ENCODE results near the gene ZFPM1. TPM values are rescaled to one million over a fixed set of nuclear protein-coding genes. Genes with fewer than 3 reads are reported as not detected.

Gene ZFPM1
- total RNA-seq, 1 donor from 2014 or later: 0.64 TPM

DNA sequence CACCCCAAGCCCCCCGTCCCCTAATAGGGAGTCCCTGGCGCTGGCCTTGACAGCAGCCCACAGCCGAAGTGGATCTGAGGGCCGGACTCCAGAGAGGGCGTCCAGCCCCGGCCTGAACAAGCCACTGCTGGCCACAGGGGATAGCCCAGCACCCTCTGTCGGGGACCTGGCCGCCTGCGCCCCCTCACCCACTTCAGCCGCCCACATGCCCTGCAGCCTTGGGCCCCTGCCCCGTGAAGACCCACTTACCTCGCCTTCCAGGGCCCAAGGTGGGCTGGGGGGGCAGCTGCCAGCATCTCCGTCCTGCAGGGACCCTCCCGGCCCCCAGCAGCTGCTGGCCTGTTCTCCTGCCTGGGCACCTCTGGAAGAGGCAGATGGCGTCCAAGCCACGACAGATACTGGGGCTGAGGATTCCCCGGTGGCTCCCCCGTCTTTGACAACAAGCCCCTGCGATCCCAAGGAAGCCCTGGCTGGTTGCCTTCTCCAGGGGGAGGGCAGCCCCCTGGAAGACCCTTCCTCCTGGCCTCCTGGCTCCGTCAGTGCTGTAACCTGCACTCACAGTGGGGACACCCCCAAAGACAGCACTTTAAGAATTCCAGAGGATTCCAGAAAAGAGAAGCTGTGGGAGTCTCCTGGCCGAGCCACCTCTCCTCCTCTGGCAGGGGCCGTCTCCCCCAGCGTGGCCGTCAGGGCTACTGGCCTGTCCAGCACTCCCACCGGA is 19.3 kb upstream of the ZFPM1 start:
- no peak for DNase-seq (ENCODE audit: low read depth in 2 of 2)

- no peak for DNase-seq (ENCODE audit: low read depth in 2 of 2)
Observed at GRCh38 chr16:88434353-88434690, 18.8 kb upstream of the ZFPM1 start.

- no peak for DNase-seq (ENCODE audit: low read depth in 2 of 2)
Observed at GRCh38 chr16:88434746-88435145, 18.3 kb upstream of the ZFPM1 start.

DNA sequence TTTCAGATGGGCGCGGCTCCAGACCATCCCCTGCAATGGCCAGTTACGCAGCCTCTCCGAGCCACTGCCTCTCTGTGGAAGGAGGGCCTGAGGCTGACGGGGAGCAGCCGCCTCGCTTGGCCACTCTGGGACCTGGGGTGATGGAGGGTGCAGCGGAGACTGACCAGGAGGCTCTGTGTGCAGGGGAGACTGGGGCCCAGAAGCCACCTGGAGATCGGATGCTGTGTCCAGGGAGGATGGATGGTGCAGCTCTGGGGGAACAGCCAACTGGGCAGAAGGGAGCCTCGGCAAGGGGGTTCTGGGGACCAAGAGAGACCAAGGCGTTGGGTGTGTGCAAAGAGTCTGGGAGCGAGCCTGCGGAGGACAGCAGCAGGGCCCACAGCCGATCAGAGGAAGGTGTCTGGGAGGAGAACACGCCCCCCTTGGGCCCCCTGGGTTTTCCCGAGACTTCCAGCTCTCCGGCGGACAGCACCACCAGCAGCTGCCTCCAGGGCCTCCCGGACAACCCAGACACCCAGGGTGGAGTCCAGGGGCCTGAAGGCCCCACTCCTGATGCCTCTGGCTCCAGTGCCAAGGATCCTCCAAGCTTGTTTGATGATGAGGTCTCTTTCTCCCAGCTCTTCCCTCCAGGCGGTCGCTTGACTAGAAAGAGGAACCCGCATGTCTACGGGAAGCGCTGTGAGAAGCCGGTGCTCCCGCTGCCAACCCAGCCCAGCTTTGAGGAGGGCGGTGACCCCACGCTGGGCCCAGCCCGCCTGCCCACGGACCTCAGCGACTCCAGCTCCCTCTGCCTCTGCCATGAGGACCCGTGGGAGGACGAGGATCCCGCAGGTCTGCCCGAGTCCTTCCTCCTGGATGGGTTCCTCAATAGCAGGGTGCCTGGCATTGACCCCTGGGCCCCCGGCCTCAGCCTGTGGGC is 17.4 kb upstream of the ZFPM1 start:
- DNase-seq (ENCODE audit: low read depth in 2 of 2): no peak

DNA sequence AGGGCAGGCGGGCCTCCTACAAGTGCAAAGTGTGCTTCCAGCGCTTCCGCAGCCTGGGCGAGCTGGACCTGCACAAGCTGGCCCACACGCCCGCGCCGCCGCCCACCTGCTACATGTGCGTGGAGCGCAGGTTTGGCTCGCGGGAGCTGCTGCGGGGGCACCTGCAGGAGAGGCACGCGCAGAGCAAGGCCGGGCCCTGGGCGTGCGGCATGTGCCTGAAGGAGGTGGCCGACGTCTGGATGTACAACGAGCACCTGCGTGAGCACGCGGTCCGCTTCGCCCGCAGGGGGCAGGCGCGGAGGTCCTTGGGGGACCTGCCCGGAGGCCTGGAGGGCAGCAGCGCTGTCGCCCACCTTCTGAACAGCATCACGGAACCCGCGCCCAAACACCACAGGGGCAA is 16.3 kb upstream of the ZFPM1 start:
- DNase-seq (ENCODE audit: low read depth in 2 of 2): no peak

GRCh38 chr16:88437367-88437964 is 15.6 kb upstream of the ZFPM1 start:
- DNase-seq (ENCODE audit: low read depth in 2 of 2): peak in 1 of 2 donors; percentile 51

DNA sequence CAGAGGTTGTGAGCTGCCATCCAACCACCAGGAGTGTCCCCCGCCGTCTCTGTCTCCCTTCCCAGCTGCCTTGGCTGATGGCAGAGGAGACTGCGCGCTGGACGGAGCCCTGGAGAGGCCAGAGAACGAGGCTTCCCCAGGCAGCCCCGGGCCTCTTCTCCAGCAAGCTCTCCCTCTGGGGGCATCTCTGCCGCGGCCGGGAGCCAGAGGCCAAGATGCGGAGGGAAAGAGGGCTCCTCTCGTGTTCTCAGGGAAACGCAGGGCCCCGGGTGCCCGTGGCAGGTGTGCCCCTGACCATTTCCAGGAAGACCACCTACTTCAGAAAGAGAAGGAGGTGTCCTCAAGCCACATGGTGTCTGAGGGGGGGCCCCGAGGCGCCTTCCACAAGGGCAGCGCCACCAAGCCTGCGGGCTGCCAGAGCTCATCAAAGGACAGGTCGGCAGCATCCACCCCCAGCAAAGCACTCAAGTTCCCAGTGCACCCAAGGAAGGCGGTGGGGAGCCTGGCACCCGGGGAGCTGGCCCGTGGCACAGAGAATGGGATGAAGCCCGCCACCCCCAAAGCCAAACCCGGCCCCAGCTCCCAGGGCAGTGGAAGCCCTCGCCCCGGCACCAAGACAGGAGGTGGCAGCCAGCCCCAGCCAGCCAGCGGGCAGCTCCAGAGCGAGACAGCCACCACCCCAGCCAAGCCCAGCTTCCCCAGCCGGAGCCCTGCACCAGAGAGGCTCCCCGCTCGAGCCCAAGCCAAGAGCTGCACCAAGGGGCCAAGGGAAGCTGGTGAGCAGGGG is 14.8 kb upstream of the ZFPM1 start:
- DNase-seq (ENCODE audit: low read depth in 2 of 2): no peak

GRCh38 chr16:88439016-88439415 is 14.1 kb upstream of the ZFPM1 start:
- DNase-seq (ENCODE audit: low read depth in 2 of 2): no peak

- DNase-seq (ENCODE audit: low read depth in 2 of 2): no peak
Observed at GRCh38 chr16:88439706-88440105, 13.4 kb upstream of the ZFPM1 start.

GRCh38 chr16:88440111-88440510 is 13.0 kb upstream of the ZFPM1 start:
- no peak for DNase-seq (ENCODE audit: low read depth in 2 of 2)

DNA sequence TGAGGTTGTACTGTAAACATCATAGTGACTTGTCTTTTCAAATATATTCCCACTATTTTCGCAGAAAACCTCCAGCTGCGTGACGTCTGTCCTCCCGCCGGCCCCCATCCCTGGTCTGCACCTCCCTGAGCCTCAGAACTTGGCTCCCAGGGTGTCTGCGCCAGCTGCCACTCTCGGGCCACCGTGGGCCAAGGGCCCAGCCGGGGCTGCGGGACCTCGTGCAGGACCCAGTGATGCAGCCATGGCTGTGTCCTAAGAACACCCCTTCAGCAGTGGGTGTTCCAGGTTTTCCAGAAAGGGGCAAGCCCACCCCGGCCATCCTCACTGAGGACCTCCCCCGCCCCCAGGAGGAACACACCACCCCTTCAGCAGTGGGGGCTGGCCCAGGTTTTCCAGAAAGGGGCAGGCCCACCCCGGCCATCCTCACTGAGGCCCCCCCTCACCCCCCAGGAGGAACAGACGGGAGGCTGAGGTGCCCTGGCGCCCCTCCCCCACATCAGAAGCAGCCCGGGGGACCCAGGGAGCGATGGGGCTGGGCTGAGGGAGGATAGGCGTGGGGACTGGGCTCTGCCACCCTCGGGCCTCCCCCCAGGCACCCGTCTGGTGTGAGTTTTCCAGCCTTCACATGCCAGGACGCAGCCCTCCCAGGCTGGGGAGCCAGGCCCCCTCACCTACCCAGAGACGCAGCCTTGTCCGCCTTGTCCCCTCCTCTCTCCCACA is 12.2 kb upstream of the ZFPM1 start:
- DNase-seq (ENCODE audit: low read depth in 2 of 2): no peak

DNA sequence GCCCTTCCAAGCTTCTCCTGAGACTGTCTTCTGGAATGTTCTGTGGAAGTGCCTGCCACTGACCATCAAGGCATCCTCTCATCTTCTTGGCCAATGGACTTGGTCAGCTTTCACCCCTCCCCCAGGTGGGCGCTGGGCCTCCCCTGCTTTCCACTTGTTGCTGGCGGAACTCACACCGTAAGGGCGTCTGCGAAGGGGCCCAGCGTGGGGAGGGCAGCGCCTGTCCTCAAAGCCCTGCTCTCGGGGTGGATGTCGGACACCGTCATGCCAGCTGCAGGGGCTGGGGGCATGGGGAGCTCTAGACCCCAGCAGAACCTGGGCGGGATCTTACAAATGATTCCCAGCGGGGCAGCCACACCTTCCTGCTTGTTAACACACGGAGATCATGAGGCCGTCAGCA is 11.6 kb upstream of the ZFPM1 start:
- DNase-seq (ENCODE audit: low read depth in 2 of 2): no peak

GRCh38 chr16:88442383-88442726 is 10.7 kb upstream of the ZFPM1 start:
- no peak for DNase-seq (ENCODE audit: low read depth in 2 of 2)

GRCh38 chr16:88442727-88443576 is 10.1 kb upstream of the ZFPM1 start:
- peak in 1 of 2 donors; percentile 57 for DNase-seq (ENCODE audit: low read depth in 2 of 2)

DNA sequence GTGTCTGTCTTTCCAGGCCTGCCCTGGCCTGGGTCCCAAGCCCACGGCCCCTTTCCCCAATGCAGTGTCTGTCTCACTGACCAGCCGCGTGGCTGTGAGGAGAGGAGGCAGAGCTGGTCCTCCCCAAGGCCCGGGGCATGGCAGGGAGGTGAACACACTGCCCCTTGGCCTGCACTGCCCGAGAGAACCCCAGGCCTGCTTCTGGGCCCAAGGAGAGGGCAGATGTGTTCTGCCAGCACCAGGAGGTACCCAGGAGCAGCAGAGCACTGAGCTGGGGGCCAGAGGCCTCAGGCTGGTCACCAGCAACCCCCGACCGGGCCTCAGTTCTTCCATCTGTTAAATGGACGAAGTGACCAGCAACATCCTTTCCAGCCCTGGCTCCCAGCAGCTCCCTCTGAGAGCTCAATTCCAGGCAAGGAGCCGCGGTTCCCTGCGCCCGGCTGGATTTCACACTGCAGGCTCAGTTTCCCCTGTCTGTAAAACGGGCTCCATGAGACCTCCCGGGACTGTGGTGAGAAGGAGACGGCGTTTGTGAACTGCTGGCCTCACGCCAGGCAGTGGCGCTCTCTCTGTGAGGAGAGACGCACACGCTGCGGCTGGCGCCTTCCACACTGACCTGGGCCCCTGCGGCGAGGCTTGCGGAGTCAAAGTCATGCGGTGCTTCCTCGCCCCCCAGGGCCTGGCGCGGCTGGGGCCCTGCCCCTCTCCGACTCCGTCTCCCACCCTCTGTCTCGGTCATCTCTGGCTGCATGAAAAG is 8.1 kb upstream of the ZFPM1 start:
- no peak for DNase-seq (ENCODE audit: low read depth in 2 of 2)

- no peak for DNase-seq (ENCODE audit: low read depth in 2 of 2)
Observed at GRCh38 chr16:88445583-88445960, 7.5 kb upstream of the ZFPM1 start.

DNA sequence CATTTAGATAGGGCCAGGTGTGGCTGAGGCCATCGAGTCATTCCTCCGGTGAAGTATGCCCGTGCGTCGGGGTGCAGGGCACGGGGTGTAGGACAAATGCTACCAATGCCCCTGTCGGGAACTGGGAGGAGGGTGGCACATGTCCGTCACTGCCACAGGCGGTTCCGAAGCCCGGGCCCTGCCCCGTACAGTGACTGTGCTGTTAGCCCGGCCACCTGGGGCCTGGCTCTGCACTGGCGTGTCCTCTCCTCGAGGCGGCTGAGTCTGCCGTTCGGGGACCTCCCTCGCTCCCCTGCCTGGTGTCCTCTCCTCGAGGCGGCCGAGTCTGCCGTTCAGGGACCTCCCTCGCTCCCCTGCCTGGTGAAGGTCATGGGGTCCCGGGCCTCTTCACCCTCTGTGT is 7.0 kb upstream of the ZFPM1 start:
- no peak for DNase-seq (ENCODE audit: low read depth in 2 of 2)

DNA sequence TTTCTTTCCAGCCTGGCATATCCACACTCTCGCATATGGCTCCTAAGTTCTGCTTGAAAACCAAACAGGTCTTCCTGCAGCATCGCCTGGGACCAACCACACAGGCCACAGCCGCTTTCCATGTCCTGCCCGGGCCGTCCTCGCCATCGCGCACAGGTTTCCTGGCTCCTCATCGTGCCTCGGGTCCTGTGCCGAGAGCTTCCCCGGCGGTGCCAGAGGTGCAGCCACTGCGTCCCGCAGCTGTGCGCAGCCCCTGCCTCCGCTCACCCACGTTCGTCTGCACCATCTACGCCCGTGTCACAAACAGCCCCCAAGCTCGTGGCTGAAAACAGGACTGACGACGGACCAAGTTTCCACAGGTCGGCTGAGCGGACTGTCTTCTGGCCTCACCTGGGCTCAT is 6.3 kb upstream of the ZFPM1 start:
- no peak for DNase-seq (ENCODE audit: low read depth in 2 of 2)

DNA sequence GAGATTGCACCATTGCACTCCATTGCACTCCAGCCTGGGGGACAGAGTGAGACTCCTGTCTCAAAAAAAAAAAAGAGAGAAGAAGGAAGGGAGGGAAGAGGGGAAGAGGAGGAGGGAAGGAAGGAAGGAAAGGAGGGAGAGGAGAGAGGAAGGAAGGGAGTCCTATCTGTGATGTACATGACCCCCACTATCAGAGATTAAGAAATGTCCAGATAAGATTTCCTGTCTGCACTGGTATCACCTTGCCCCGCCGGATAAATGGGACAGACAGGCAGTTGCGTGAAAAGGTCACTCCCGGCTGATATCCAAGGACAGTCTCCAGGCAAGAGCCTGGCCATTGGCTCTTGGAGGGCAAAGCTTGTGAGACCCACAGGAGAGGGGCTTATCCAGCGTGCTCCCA is 5.2 kb upstream of the ZFPM1 start:
- DNase-seq (ENCODE audit: low read depth in 2 of 2): no peak

All from dermis microvascular lymphatic vessel endothelial cell (primary cell).